Activated T-cell treated with anti-CD3 and anti-CD28 coated beads for 4 hours (primary cell): Measurements from ENCODE around the gene KLHL14.
"Not testable (repeated sequence)": the region's sequence is repeated elsewhere in the genome, so short reads cannot be mapped to it uniquely, and the experiment has no call there.

Experiments used
- DNase-seq: peaks from one replicate; pipeline ENCODE4 v3.0.0-alpha.2; 2020

Gene KLHL14

GRCh38 chr18:32714571-32715148, 58.2 kb downstream of the KLHL14 start:
- DNase-seq: no peak

- DNase-seq: no peak
These were observed 60.0 kb downstream of the KLHL14 start for GRCh38 chr18:32712860-32713259.

GRCh38 chr18:32711862-32712261, 61.0 kb downstream of the KLHL14 start:
- no peak for DNase-seq

GRCh38 chr18:32707586-32707985, 65.2 kb downstream of the KLHL14 start:
- DNase-seq: no peak

- DNase-seq: no peak
These were observed 65.7 kb downstream of the KLHL14 start for GRCh38 chr18:32707147-32707546.

GRCh38 chr18:32701313-32701712, 71.5 kb downstream of the KLHL14 start:
- no peak for DNase-seq

GRCh38 chr18:32698153-32698552, 74.7 kb downstream of the KLHL14 start:
- no peak for DNase-seq

- no peak for DNase-seq
These were observed 76.4 kb downstream of the KLHL14 start for GRCh38 chr18:32696376-32696775.

GRCh38 chr18:32695534-32695933, 77.3 kb downstream of the KLHL14 start:
- DNase-seq: no peak

- no peak for DNase-seq
These were observed 84.0 kb downstream of the KLHL14 start for GRCh38 chr18:32688821-32689220.

- no peak for DNase-seq
These were observed 87.9 kb downstream of the KLHL14 start for GRCh38 chr18:32684940-32685339.

- DNase-seq: no peak
These were observed 88.7 kb downstream of the KLHL14 start for GRCh38 chr18:32684096-32684495.

GRCh38 chr18:32683044-32683443, 89.8 kb downstream of the KLHL14 start:
- no peak for DNase-seq

- no peak for DNase-seq
These were observed 95.2 kb downstream of the KLHL14 start for GRCh38 chr18:32677578-32677977.

GRCh38 chr18:32674491-32674890, 98.3 kb downstream of the KLHL14 start:
- DNase-seq: no peak

GRCh38 chr18:32672398-32672797, 100.4 kb downstream of the KLHL14 start:
- no peak for DNase-seq

GRCh38 chr18:32670727-32671126, 102.1 kb downstream of the KLHL14 start:
- DNase-seq: no peak

- DNase-seq: no peak
These were observed 103.2 kb downstream of the KLHL14 start for GRCh38 chr18:32669549-32670165.

- DNase-seq: no peak
These were observed 103.9 kb downstream of the KLHL14 start for GRCh38 chr18:32668956-32669355.

- no peak for DNase-seq
These were observed 111.1 kb downstream of the KLHL14 start for GRCh38 chr18:32661486-32662299.

GRCh38 chr18:32654507-32654906, 118.3 kb downstream of the KLHL14 start:
- not testable (repeated sequence) for DNase-seq

GRCh38 chr18:32637659-32638058, 135.2 kb downstream of the KLHL14 start:
- not testable (repeated sequence) for DNase-seq

- DNase-seq: no peak
These were observed 135.6 kb downstream of the KLHL14 start for GRCh38 chr18:32637226-32637625.

- DNase-seq: no peak
These were observed 137.9 kb downstream of the KLHL14 start for GRCh38 chr18:32634876-32635431.
